HT-29 (cell line): ENCODE measurements around the gene TRIM49. TPM values are rescaled to one million over a fixed set of nuclear protein-coding genes. Genes with fewer than 3 reads are reported as not detected.
"Not testable (repeated sequence)": the region's sequence is repeated elsewhere in the genome, so short reads cannot be mapped to it uniquely, and the experiment has no call there.

ENCODE experiments used
- DNase-seq: peaks from one replicate; pipeline ENCODE4 v3.0.0-alpha.2; 2015; ENCODE audit warnings: low spot score
- small RNA-seq: library from RNA; depleted of rRNA; stranded (forward); fragments of <200 nt; gene quantifications from one replicate; pipeline ENCODE3, GENCODE V24; 2014
- total RNA-seq: library from RNA; depleted of rRNA; stranded (reverse); fragments of >200 nt; shearing (Covaris generic); gene quantifications from 2 replicates; pipeline ENCODE4 v1.2.3, GENCODE V29; 2014; rRNA removed

TRIM49 gene, protein sequence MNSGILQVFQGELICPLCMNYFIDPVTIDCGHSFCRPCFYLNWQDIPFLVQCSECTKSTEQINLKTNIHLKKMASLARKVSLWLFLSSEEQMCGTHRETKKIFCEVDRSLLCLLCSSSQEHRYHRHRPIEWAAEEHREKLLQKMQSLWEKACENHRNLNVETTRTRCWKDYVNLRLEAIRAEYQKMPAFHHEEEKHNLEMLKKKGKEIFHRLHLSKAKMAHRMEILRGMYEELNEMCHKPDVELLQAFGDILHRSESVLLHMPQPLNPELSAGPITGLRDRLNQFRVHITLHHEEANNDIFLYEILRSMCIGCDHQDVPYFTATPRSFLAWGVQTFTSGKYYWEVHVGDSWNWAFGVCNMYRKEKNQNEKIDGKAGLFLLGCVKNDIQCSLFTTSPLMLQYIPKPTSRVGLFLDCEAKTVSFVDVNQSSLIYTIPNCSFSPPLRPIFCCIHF
- total RNA-seq: not detected in 2 replicates

DNA sequence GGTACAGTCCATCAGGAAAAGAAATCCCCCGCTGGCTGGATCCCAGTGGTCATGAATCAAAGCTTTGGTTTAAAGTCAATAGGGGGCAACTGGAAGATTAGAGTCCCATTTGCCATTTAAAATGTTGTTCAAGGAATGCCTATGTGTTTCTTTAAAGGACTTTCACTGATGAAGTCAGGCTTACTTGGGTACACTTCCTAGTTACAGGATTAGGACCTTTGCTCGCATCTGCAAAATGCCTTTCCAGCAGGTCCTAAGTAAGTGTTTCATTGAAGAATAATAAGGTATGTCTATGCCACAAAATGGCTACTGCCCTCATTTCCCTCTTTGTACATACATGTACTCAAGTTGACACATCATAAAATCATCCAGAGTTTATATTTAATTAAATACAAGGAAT is at the start of gene TRIM49:
Gene TRIM49, minus strand, starts transcription at position 101 of the 400 bp plus-strand sequence. CDS start 4,106 bp downstream, outside the sequence.
- not testable (repeated sequence) for DNase-seq

DNA sequence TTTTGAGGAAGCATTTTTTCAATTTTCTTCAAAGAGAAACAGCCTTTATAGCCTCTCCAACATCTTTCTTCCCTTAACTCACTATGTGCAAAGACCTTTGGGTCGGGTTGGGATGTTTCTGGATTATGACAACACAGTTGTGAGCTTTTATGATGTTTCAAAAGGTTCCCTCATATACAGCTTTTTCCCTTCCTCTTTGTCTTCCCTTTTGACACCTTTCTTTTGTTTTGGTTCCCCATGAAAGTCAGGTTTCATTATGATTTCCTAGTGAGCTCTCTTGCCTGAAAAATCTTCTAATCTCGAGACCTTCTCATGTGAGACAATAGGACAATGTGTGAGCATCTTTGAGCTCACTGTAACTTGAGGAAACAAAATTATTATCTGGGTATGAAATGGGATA is 18.3 kb upstream of the TRIM49 start:
- DNase-seq: not testable (repeated sequence)

DNA sequence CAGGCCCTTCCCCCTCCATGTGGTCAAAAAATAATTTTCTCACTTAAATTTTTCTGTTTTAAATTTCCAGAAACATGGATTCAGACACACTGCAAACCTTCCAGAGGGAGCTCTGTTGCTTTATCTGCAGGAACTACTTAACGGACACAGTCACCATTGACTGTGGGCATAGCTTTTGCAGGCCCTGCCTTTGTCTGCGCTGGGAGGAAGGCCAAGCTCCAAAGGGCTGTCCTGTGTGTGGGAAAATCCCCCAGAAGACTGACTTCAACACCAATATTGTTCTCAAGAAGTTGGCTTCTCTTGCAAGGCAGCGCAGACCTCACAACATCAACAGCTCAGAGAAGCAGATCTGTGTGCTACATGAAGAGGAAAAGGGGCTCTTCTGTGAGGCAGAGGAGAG is 11.6 kb upstream of the TRIM49 start:
- not testable (repeated sequence) for DNase-seq

DNA sequence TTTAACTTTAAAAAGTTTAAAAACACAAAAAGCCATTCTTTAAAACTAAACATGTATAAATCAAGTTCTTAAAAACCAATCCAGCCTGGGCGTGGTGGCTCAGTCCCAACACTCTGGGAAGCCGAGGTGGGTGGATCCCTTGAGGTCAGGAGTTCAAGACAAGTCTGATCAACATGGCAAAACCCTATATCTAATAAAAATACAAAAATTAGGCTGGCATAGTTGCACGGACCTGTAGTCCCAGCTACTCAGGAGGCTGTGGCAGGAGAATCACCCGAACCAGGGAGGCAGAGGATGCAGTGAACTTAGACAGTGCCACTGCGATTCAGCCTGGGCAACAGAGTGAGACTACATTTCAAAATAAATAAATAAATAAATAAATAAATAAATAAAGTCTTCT is 5.2 kb upstream of the TRIM49 start:
- not testable (repeated sequence) for DNase-seq

DNA sequence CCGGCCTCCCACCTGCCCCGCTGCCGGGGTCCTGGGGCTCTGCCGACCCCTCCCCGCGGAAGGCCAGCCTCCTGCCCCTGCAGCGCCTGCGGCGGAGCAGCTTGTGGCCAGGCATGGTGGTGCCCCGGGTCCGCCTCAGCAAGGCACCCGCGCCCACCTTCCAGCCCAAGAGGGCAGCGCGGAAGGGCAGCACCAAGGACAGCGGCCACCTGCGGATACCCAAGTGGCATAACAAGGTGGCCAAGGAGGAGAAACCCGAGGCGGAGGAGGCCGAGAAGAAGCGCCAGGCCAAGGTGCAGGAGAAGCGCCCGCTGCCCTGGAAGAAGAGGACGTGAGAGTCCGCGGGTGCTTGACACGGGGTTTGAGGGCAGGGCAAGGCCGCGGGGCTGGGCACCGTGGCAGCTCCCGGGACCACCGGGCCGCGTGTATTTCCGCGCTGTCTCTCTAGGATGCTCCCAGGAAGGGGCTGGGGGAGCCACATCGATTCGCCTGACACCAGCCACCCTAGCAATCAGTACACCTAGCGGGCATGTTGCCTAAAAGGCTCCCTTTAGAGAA is 20.8 kb downstream of the TRIM49 start:
- DNase-seq: not testable (repeated sequence)

DNA sequence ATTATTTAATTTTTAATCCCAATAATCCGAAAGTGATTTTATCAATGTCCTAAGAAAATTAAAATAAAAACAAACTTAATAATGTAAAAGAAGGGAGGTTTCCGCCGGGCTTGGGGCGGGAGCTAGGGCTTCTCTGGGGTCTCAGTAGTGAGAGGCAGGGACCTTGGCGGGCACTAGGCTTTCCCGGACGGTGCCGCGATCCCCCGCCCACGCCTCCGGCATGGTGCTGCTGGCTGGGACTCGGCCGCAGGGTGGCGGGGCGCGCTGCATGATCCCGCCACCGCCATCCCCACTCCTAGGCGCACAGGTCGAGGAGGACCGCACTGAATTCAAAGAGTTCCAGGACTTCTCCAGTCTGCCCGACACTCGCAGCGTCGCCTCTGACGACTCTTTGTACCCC is 22.6 kb downstream of the TRIM49 start:
- not testable (repeated sequence) for DNase-seq

DNA sequence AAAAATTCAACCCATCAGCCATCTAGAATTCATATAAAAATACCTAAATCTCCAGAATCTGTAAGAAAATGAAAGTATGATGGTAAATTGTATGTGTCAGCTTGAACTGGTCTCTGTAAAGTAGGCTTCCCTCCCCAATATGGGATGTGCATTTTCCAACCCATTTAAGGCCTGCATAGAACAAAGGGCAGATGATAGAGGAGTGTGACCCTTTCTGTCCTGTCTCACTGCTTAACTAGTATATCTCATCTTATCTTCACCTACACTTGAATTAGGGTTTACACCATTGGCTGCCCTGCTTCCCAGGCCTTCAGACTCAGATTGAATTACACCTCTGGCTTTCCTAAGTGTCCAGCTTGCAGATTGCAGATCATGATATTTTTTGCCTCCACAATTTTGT is 57.6 kb downstream of the TRIM49 start:
- not testable (repeated sequence) for DNase-seq

Small RNA genes lying within 50 kb of the gene (small RNA-seq; reads per million reads assigned to genes)
- not detected for gene AP003122.3

Other genes starting within 250 kb of the TRIM49 start
- not detected in 2 replicates for gene TRIM77, start 98.3 kb downstream of the TRIM49 start, total RNA-seq
- not detected in 2 replicates for gene TRIM64B, start 69.9 kb upstream of the TRIM49 start, total RNA-seq
- not detected in 2 replicates for gene TRIM49D1, start 113.7 kb upstream of the TRIM49 start, total RNA-seq
- gene TRIM49D2, start 115.5 kb upstream of the TRIM49 start, total RNA-seq: not detected in 2 replicates
- gene TRIM64, start 157.5 kb upstream of the TRIM49 start, total RNA-seq: not detected in 2 replicates
- not detected in 2 replicates for gene TRIM49C, start 222.5 kb upstream of the TRIM49 start, total RNA-seq